ENCODE results near the gene DLGAP1. TPM values are rescaled to one million over a fixed set of nuclear protein-coding genes. Genes with fewer than 3 reads are reported as not detected.

Gene DLGAP1
- total and polyA plus RNA-seq, 2 of the 13 experiments (the other 11 are each of a cell fraction or from before 2014, with no cell fraction given), result 0.01 TPM; not detected in 1

DNA sequence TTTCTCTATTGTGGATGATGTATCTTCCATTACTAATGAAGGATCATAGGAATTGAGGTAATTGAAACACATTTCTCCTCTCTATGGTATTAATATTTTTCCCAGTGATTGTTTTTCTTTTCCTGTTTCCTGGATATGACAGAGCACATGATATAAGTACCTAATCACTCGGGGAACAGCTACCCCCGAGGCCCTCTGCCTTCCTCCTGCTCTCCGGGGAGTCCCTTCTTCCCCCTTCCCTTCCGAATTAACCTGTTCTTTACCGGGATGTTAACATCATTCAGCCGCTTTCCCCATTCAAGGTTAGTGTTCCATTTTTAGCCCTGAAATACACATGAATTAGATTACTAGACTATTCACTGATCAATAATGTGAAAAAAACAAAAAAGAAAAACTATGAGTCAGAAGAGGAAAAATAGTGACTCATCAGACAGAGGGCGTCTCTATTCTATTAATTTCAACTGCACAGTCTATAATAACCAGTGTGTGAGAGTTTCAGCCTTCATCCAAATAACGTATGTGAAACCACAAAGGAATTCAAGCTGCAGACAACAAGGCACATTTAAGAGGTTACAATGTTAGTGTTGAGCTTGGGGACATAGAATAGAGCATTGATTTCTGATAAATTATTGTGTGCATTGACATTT is 450.8 kb downstream of the DLGAP1 start (continued):
- TF ChIP-seq, protein P1, sequence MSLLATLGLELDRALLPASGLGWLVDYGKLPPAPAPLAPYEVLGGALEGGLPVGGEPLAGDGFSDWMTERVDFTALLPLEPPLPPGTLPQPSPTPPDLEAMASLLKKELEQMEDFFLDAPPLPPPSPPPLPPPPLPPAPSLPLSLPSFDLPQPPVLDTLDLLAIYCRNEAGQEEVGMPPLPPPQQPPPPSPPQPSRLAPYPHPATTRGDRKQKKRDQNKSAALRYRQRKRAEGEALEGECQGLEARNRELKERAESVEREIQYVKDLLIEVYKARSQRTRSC (CRISPR knock-in tag; IDR thresholded peaks at IDR 0.05; ENCODE audit: low read depth), result no peak
- TF ChIP-seq PHF8 (CRISPR knock-in tag; IDR thresholded peaks at IDR 0.05) (no peak), ZNF713 (CRISPR knock-in tag; IDR thresholded peaks at IDR 0.05) (no peak), CBX1 (IDR thresholded peaks at IDR 0.05; ENCODE audit: low read depth) (no peak), SAP130 (CRISPR knock-in tag; IDR thresholded peaks at IDR 0.05; ENCODE audit: low read depth) (no peak), RFXANK (CRISPR knock-in tag; IDR thresholded peaks at IDR 0.05) (no peak), AGO1 (IDR thresholded peaks at IDR 0.05; ENCODE audit: low read depth, low read length, poor library complexity, severe bottlenecking) (no peak), XRCC5 (optimal IDR thresholded peaks at IDR 0.05; ENCODE audit: low read length) (no peak)
- TF ChIP-seq, protein P2, sequence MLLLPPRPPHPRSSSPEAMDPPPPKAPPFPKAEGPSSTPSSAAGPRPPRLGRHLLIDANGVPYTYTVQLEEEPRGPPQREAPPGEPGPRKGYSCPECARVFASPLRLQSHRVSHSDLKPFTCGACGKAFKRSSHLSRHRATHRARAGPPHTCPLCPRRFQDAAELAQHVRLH (CRISPR knock-in tag; IDR thresholded peaks at IDR 0.05; ENCODE audit: borderline replicate concordance, low read depth), result no peak
- TF ChIP-seq, protein P3, sequence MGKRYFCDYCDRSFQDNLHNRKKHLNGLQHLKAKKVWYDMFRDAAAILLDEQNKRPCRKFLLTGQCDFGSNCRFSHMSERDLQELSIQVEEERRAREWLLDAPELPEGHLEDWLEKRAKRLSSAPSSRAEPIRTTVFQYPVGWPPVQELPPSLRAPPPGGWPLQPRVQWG (CRISPR knock-in tag; IDR thresholded peaks at IDR 0.05; ENCODE audit: borderline replicate concordance, low read depth), result no peak

DNA sequence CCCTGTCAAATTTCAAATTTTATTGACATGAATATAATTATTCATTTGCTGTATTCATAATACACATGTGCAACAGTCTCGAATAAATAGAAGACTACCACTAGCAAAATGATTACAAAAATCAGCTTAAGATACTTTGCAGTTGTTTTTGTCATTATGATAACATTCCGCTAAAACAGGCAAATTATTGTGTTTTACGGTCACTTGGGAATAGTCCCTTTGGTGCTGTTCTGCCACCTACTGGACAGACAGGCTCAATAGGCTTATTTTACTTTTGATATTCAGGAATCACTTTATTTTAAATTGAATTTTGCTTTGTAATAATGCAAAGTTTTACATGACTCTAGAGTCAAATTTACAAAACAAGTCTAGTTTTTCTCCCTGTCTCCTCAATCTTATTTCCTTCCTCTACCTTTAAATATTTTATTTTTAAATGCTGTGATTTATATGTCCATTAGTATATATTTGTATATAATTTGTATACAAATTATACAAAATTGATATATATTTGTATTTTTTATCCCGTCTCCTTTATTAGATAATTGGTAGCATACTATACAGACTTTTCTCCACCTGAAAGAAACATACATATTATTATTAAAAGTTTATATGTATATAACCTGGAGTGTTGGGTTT is 456.3 kb downstream of the DLGAP1 start:
- no peaks in the 10 kb centered on the region for H3K36me3 ChIP-seq (replicated peaks in 1 of 2; ENCODE audit: control insufficient read depth in 1 of 2, insufficient read depth in 2 of 2, low read length in 2 of 2)
- H3K4me3 ChIP-seq (replicated peaks in 1 of 3; ENCODE audit: insufficient read depth in 1 of 3, low read depth in 2 of 3, low read length in 3 of 3), result no peak overlapping the region
- in situ Hi-C loops (cut with HindIII; ENCODE audit: extremely low pct_ligation_motif_present, low pct_unique_long_range_greater_than_20kb) (loop anchor here (5.0 kb wide), 1 partner anchor 717 kb away; no protein-coding TSS in a partner anchor), intact Hi-C loops (cut with micrococcal nuclease; ENCODE audit: unreplicated experiment) (loop anchor here (1.0 kb wide), 3 partner anchors 39 to 718 kb away; no protein-coding TSS in a partner anchor)
- CTCF ChIA-PET (ENCODE audit: low intra/inter-chr PET ratio, low total read pairs), result interaction anchor here (0.7 to 2.1 kb wide), 3 partner anchors 227 to 718 kb away, joined by 3 to 12 read pairs (median 9); no protein-coding TSS in a partner anchor
- TF ChIP-seq PAWR (CRISPR knock-in tag; IDR thresholded peaks at IDR 0.05; ENCODE audit: borderline replicate concordance), result no peak
- peak; percentile 42 for TF ChIP-seq SMC3 (IDR thresholded peaks at IDR 0.05; ENCODE audit: low read length)
- TF ChIP-seq STAG1 (CRISPR knock-in tag; IDR thresholded peaks at IDR 0.05), result peak; percentile 65
- TF ChIP-seq, protein P4, sequence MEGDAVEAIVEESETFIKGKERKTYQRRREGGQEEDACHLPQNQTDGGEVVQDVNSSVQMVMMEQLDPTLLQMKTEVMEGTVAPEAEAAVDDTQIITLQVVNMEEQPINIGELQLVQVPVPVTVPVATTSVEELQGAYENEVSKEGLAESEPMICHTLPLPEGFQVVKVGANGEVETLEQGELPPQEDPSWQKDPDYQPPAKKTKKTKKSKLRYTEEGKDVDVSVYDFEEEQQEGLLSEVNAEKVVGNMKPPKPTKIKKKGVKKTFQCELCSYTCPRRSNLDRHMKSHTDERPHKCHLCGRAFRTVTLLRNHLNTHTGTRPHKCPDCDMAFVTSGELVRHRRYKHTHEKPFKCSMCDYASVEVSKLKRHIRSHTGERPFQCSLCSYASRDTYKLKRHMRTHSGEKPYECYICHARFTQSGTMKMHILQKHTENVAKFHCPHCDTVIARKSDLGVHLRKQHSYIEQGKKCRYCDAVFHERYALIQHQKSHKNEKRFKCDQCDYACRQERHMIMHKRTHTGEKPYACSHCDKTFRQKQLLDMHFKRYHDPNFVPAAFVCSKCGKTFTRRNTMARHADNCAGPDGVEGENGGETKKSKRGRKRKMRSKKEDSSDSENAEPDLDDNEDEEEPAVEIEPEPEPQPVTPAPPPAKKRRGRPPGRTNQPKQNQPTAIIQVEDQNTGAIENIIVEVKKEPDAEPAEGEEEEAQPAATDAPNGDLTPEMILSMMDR (CRISPR knock-in tag; IDR thresholded peaks at IDR 0.05), result peak; percentile 47
- no TSS peak for BruUV-seq (replicated peaks)
- no peak overlapping the region for H3K9ac ChIP-seq (ENCODE audit: insufficient read depth, low read depth, low read length)
- H3K27ac ChIP-seq (ENCODE audit: extremely low read length, insufficient read depth, low read length), result no peak overlapping the region
- no peaks in the 10 kb centered on the region for H4K20me1 ChIP-seq (ENCODE audit: insufficient read depth, low read length)
- H3K27me3 ChIP-seq (ENCODE audit: control insufficient read depth in 1 of 2, insufficient read depth in 2 of 2, low read length in 2 of 2), result peaks cover 0 to 12% of the 10 kb centered on the region in 2 experiments; a peak in 3 of 5 replicates
- no peak overlapping the region for H3K4me2 ChIP-seq (ENCODE audit: low read depth, low read length)
- H2AFZ ChIP-seq (ENCODE audit: low read length), result no peak overlapping the region
- H3K4me1 ChIP-seq (ENCODE audit: insufficient read depth, low read length), result no peaks in the 10 kb centered on the region
- POLR2A ChIA-PET, result no interaction called here
- H3K79me2 ChIP-seq (ENCODE audit: insufficient read depth, low read length), result no peaks in the 10 kb centered on the region
- no peaks in the 10 kb centered on the region for H3K9me3 ChIP-seq (ENCODE audit: low read length)
- peak; percentile 14 for DNase-seq (ENCODE audit: low spot score)
- peak; percentile 18 for FAIRE-seq
- no peak for ATAC-seq
- 7% methylated on average over 4 of the region's 4 CpGs for WGBS (ENCODE audit: low lambda C conversion rate)

All from HepG2 (cell line).